Measurements from ENCODE around the gene VDAC1.
"Not testable (repeated sequence)": the region's sequence is repeated elsewhere in the genome, so short reads cannot be mapped to it uniquely, and the experiment has no call there.

VDAC1 gene

GRCh38 chr5:133963493-133964128 lies 41.2 kb downstream of the VDAC1 start:
- DNase-seq: no peak

DNA sequence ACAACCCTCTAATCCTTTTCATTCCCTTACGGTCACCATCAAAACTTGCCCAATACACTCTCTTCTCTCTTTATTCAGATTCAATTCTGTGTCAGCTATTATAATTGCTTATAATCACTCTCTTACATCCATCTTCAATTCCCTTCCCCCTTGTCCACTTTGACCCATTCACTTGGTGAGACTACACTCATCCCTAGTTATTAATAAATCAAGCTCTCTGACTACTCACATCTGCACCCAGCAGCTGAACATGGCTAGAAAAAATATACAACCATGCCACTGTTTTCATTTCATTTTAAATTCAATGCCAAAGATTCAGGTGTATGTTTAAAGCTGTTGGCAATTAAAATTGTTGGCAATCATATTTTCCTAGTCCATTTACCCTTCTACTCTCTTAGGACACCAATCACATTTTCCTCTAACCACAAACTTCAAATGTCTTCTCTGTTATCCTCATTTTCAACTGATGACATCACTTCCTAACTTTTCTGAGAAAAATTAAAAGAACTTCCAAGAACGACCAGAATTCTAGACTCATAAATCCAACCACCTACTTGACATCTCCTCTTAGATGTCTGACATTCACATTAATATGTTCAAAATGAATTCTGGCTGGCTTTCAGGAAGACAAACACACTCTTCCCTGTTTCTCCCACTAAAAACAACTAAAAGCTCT lies 41.8 kb downstream of the VDAC1 start:
- DNase-seq: no peak

DNA sequence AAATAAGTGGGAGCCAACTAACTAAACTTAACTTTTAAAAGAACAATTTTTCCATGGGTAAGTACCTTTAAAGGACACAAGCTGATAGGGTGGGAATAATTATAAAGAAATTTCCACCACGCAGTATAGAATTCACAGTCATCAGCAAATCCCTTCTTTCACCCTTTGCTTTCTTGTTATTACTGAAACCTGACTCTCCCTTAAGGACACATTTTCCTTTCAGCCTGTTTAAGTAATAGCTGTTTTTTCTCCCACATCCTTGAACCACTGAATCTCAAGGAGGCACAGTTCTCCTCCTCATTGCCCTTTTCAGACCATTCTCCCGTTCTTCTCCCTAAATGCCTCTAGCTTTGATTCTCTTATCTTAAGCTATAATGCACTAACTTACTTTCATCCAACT lies 42.6 kb downstream of the VDAC1 start:
- no peak for DNase-seq

DNA sequence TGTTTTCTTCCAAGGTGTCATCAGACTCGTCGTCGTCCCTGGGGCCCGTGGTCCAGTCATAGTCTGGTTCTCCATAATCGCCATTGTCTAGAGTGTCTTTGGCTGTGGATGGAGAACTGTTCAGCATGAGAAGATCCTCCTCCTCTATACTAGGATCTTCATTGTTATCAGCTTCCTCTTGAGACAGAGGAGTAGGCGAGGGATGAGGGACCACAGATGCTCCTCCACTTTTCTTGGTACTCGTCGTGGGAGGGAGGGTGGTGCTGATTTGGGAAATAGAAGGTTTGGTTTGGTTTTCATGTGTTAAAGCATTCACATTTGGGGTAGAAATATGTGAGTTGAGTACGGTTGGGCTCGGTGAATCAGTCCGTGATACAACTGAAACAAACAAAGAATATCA lies 45.1 kb downstream of the VDAC1 start:
- no peak for DNase-seq

DNA sequence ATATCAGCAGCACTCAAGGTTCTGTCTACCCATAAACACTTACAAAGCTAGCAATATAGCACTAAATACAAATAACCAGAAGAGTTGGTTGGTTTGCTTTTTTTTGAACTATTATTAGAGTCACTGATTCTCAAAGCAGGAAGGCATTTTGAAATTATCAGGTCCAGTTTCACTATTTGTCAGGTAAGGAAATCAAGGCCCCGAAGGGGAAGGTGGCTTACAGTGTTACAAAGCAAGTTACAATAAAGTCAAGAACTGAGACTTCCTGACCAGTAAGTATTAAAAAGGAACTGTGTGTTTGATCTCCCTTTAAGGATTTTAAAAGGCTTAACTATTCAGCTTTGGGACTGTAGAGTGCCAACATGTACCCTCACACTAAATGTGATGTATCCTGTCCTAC lies 47.2 kb downstream of the VDAC1 start:
- no peak for DNase-seq

DNA sequence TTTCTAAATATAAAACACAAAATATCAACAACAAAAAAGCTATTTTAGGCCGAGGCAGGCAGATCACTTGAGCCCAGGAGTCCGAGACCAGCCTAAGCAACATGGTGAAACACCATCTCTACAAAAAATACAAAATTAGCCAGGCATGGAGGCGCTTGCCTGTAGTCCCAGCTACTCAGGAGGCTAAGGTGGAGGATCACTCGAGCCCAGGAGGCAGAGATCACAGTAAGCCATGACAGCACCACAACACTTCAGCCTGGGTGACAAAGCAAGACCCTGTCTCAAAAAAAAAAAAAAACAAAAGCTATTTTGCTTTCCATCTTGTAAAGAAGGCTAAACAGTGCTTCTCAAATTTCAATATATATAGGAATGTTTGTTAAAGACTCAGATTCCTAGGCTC lies 47.7 kb downstream of the VDAC1 start:
- DNase-seq: no peak

DNA sequence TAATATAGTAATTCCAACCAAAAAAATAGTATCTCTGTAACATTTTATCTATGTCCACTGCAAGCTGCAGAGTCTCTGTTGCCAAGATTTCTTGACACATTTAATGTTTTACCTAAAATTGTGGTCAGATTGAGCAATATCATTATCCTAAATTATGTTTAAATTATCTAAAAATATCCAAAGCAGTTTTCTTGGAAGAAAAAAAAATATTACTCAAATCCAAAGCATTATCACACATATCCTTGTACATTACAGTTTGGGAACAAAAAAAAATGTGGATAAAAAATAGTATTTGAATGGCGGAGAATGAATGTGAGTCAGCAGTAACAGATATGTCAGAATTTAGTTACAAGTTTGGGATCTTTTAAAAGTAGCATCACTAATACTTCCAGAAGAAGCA lies 48.6 kb downstream of the VDAC1 start:
- DNase-seq: not testable (repeated sequence)

DNA sequence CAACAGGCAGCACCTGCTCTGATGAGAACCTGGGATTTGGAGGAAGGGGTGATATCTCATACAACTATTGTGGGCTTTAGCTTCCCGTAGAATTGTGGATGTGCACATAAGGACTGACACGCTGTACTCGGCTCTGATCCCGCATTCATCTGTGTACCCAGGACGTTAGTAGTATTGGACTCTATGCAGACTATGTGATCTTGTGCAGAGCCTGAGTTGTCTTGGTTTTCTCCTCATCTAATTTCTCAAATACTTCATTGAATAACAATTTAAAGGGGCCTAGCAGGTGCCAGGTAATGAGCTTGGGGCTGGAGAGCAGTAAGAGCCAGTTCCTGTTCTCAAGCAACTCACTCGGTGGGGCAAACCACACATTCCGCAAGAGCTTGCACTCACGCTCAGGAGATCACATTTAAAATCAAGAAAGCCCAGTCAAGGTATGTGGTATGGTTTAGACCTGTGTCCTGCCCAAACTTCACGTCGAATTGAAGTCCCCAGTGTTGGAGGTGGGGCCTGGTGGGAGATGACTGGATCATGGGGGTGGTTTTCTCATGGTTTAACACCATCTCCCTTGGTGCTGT lies 51.1 kb downstream of the VDAC1 start:
- no peak for DNase-seq

DNA sequence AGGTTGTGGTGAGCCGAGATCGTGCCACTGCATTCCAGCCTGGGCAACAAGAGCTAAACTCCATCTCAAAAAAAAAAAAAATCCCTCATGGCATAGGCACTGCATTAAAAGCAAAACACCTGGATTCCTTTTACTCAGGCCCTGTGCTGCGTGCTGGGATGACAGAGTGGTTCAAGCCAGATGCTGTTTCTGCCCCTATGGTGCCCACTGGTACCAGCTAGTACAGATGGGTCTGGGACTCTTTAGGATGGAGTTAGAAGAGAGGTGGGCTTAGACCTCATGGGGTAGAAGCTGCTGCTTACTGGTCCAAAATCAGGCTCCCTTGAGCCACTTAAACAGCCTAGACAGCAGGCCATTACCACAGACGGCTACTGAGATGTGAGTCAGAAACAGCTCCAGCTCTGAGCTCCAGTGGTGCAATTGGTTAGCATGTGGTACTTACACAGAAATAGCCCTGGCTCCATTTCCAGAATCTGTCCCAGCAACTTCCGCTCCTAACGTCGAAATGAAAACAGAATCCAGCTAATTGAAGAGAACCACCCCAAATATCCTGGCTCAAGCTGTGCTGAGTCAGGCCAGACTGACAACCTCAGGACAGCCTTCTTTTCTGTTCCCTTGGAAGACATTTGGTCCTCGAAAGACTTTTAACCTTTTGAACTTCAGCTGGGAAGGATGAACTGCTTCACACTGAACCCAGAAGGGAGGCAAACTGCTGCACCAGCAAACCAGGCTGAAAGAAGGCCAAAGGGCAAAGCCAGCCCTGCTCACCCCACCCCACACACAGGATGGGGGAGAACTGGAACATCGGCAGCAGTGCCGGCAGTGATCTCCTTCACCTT lies 51.8 kb downstream of the VDAC1 start:
- no peak for DNase-seq

DNA sequence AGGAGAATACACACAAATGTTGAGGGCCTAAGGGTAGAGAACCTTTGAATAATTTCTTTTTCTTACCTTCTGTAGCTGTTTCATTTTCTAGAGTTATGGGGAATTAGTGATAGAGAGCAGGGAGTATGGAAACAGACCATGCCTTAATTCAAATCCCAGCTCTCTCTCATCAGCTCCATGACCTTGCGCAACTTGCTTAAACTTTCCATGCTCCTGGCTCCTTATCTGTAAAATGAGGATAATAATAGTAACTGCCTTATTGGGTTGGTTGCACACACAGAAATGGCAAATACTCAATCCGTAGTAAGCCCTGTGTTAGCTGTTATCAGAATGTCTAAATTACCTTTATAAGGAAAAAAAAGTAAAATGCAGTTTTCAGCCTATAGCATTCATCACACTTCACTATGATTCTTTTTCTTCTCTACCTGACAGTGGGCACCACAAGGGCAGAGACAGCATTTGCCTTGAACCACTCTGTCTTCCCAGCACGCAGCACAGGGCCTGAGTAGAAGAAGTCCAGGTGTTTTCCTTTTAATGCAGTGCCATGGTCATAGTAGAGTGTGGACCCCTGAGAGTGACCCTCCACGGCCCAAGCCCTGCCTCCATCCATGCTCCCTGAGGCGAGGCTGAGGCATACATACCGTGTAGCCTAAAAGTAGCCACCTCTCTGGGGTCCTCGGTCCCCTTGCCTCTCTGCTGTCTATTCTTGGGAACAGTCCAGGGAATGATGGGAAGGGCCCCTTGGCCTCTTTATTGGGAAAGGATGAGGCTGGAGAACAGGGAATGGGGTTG lies 53.8 kb downstream of the VDAC1 start:
- DNase-seq: no peak

- no peak for DNase-seq
Observed at GRCh38 chr5:133948721-133949120, 56.1 kb downstream of the VDAC1 start.

GRCh38 chr5:133947431-133947841 lies 57.3 kb downstream of the VDAC1 start:
- DNase-seq: no peak

- DNase-seq: no peak
Observed at GRCh38 chr5:133945568-133945967, 59.2 kb downstream of the VDAC1 start.

GRCh38 chr5:133944263-133945185 lies 60.3 kb downstream of the VDAC1 start:
- peak; percentile 74 for DNase-seq

DNA sequence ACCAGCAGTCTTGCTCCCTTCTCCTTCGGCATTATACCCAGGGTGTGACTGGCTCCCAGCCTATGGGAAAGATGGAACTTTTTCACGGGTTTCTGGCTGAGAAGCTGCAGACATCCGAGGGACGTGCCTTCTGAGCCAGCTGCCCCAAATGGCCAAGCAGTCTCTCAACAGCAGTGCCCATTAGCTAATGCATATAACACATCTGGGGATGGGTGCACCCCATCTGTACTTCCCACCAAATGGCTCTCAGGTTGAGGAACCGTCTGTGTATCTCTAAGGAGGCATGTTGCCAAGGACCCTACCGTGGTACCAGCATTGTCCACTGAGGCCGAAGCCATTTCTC lies 61.3 kb downstream of the VDAC1 start:
- DNase-seq: no peak

- DNase-seq: no peak
Observed at GRCh38 chr5:133942614-133943474, 61.9 kb downstream of the VDAC1 start.

DNA sequence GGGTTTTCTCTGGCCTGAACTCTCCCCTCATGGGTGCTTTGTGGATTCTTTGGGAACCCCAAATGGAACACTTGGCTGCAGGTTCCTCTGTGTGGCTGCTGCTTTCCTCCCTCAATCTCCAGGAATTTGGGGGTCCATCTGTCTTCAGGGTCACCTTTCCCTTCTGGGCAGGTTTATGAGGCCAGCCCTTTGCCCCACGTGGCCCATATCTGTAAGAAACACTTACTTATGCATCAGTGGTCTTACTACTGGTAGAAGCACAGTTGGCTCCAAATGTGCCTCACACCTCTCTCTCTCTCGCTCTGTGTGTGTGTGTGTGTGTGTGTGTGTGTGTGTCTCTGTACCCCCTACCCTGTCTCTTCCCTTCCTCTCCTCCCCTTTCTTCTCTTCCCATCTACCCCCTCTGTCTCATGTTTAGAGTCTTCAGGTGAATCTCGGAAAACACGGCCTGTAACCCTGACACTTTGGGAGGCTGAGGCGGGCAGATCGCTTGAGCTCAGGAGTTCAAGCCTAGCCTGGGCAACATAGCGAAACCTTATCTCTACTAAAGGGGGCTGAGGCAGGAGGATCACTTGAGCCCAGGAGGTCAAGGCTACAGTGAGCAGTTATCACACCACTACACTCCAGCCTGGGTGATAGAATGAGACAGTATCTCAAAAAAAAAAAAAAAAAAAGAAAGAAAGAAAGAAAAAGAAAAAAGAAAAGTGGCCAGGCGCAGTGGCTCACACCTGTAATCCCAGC lies 63.1 kb downstream of the VDAC1 start:
- DNase-seq: no peak

GRCh38 chr5:133939668-133940067 lies 65.1 kb downstream of the VDAC1 start:
- no peak for DNase-seq

DNA sequence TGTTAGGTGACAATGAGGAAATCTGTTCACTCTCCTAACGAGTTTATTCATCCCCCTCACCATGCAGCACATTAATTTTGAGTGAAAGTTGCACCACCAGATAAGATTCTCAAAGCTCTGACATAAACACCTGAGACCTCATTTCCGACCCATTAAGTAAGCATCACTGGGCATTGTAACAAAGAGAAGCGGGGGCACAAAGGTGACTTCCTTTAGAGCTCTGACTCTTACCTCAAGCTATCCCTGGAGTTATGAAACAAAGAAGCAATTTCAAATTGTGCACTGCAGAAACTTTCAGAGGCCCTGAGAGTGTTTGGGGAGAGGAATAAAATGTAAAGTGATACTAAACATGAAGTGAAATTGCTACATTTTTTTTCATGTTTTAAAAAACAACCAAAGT lies 65.8 kb downstream of the VDAC1 start:
- no peak for DNase-seq

All from NCI-H1436 (cell line).